ENCODE results near the gene SLC25A18.
"Not testable (repeated sequence)": the region's sequence is repeated elsewhere in the genome, so short reads cannot be mapped to it uniquely, and the experiment has no call there.

Gene SLC25A18

GRCh38 chr22:17562906-17563870 lies at the start of gene SLC25A18:
TSS of gene SLC25A18 (plus strand) at chr22:17563498. CDS start at chr22:17579945, 16,447 bp downstream.
- no peak for DNase-seq

- DNase-seq = no peak
These were observed 49.7 kb upstream of the SLC25A18 start for GRCh38 chr22:17513612-17514011.

GRCh38 chr22:17514084-17514483 lies 49.2 kb upstream of the SLC25A18 start:
- no peak for DNase-seq

- no peak for DNase-seq
These were observed 44.9 kb upstream of the SLC25A18 start for GRCh38 chr22:17518406-17518805.

GRCh38 chr22:17521971-17522370 lies 41.3 kb upstream of the SLC25A18 start:
- not testable (repeated sequence) for DNase-seq

- no peak for DNase-seq
These were observed 39.4 kb upstream of the SLC25A18 start for GRCh38 chr22:17523925-17524324.

- peak; percentile 34 for DNase-seq
These were observed 27.0 kb upstream of the SLC25A18 start for GRCh38 chr22:17536269-17536668.

GRCh38 chr22:17537155-17537554 lies 26.1 kb upstream of the SLC25A18 start:
- no peak for DNase-seq

- DNase-seq = no peak
These were observed 22.8 kb upstream of the SLC25A18 start for GRCh38 chr22:17540481-17540880.

GRCh38 chr22:17541476-17541875 lies 21.8 kb upstream of the SLC25A18 start:
- DNase-seq = no peak

- no peak for DNase-seq
These were observed 20.8 kb upstream of the SLC25A18 start for GRCh38 chr22:17542452-17542851.

GRCh38 chr22:17548010-17548755 lies 15.1 kb upstream of the SLC25A18 start:
- no peak for DNase-seq

GRCh38 chr22:17548756-17549035 lies 14.6 kb upstream of the SLC25A18 start:
- DNase-seq = no peak

GRCh38 chr22:17549183-17549582 lies 14.1 kb upstream of the SLC25A18 start:
- no peak for DNase-seq

GRCh38 chr22:17549655-17550054 lies 13.6 kb upstream of the SLC25A18 start:
- no peak for DNase-seq

GRCh38 chr22:17552737-17553136 lies 10.6 kb upstream of the SLC25A18 start:
- no peak for DNase-seq

GRCh38 chr22:17554814-17555213 lies 8.5 kb upstream of the SLC25A18 start:
- no peak for DNase-seq

GRCh38 chr22:17559188-17559587 lies 4.1 kb upstream of the SLC25A18 start:
- DNase-seq = no peak

GRCh38 chr22:17563936-17564391 lies 666 bp downstream of the SLC25A18 start:
- no peak for DNase-seq

- DNase-seq = not testable (repeated sequence)
These were observed 2.9 kb downstream of the SLC25A18 start for GRCh38 chr22:17566016-17566687.

GRCh38 chr22:17566776-17567175 lies 3.5 kb downstream of the SLC25A18 start:
- no peak for DNase-seq

GRCh38 chr22:17569971-17570511 lies 6.7 kb downstream of the SLC25A18 start:
- peak; percentile 8 for DNase-seq

Data from DMS79 treated with DMSO at 0.1 percent for 48 hours (cell line).